ENCODE results near the gene EGFL8.

The EGFL8 gene

GRCh38 chr6:32164295-32164694, at the start of gene EGFL8:
EGFL8 (plus strand) TSS chr6:32164595; CDS start chr6:32166166, 1,571 bp downstream.
- no peak for DNase-seq (ENCODE audit: low read depth)
- no peak within 1 kb of the TSS for H3K4me3 ChIP-seq (ENCODE audit: low read depth, low read length)

GRCh38 chr6:32114796-32115195, 49.6 kb upstream of the EGFL8 start:
- no peak overlapping the region for H3K4me3 ChIP-seq (ENCODE audit: low read depth, low read length)
- no peak for DNase-seq (ENCODE audit: low read depth)

- H3K4me3 ChIP-seq (ENCODE audit: low read depth, low read length), result no peak overlapping the region
- no peak for DNase-seq (ENCODE audit: low read depth)
Measured at GRCh38 chr6:32115623-32116022, 48.8 kb upstream of the EGFL8 start.

GRCh38 chr6:32116674-32117073, 47.7 kb upstream of the EGFL8 start:
- H3K4me3 ChIP-seq (ENCODE audit: low read depth, low read length), result no peak overlapping the region
- no peak for DNase-seq (ENCODE audit: low read depth)

GRCh38 chr6:32117461-32117860, 46.9 kb upstream of the EGFL8 start:
- no peak for DNase-seq (ENCODE audit: low read depth)
- H3K4me3 ChIP-seq (ENCODE audit: low read depth, low read length), result no peak overlapping the region

- H3K4me3 ChIP-seq (ENCODE audit: low read depth, low read length), result no peak overlapping the region
- peak; percentile 59 for DNase-seq (ENCODE audit: low read depth)
Measured at GRCh38 chr6:32118782-32119628, 45.4 kb upstream of the EGFL8 start.

GRCh38 chr6:32120573-32121059, 43.8 kb upstream of the EGFL8 start:
- DNase-seq (ENCODE audit: low read depth), result no peak
- no peak overlapping the region for H3K4me3 ChIP-seq (ENCODE audit: low read depth, low read length)

- H3K4me3 ChIP-seq (ENCODE audit: low read depth, low read length), result no peak overlapping the region
- no peak for DNase-seq (ENCODE audit: low read depth)
Measured at GRCh38 chr6:32123681-32124080, 40.7 kb upstream of the EGFL8 start.

GRCh38 chr6:32126880-32127279, 37.5 kb upstream of the EGFL8 start:
- no peak for DNase-seq (ENCODE audit: low read depth)
- H3K4me3 ChIP-seq (ENCODE audit: low read depth, low read length), result peak overlapping the region; percentile 100

GRCh38 chr6:32127409-32127716, 37.0 kb upstream of the EGFL8 start:
- DNase-seq (ENCODE audit: low read depth), result no peak
- peak overlapping the region; percentile 100 for H3K4me3 ChIP-seq (ENCODE audit: low read depth, low read length)

GRCh38 chr6:32127717-32128592, 36.4 kb upstream of the EGFL8 start, which contains the start of gene ATF6B:
ATF6B (minus strand) TSS chr6:32128246; CDS start chr6:32128207, 39 bp downstream.
- peak; percentile 99 for DNase-seq (ENCODE audit: low read depth)
- H3K4me3 ChIP-seq (ENCODE audit: low read depth, low read length), result peak within 1 kb of the TSS; percentile 100

- H3K4me3 ChIP-seq (ENCODE audit: low read depth, low read length), result peak overlapping the region; percentile 80
- no peak for DNase-seq (ENCODE audit: low read depth)
Measured at GRCh38 chr6:32128751-32129296, 35.6 kb upstream of the EGFL8 start.

- DNase-seq (ENCODE audit: low read depth), result no peak
- peak overlapping the region; percentile 80 for H3K4me3 ChIP-seq (ENCODE audit: low read depth, low read length)
Measured at GRCh38 chr6:32129297-32130088, 34.9 kb upstream of the EGFL8 start.

GRCh38 chr6:32131439-32131948, 32.9 kb upstream of the EGFL8 start:
- H3K4me3 ChIP-seq (ENCODE audit: low read depth, low read length), result no peak overlapping the region
- DNase-seq (ENCODE audit: low read depth), result no peak

GRCh38 chr6:32132110-32132509, 32.3 kb upstream of the EGFL8 start:
- DNase-seq (ENCODE audit: low read depth), result no peak
- no peak overlapping the region for H3K4me3 ChIP-seq (ENCODE audit: low read depth, low read length)

GRCh38 chr6:32133786-32134185, 30.6 kb upstream of the EGFL8 start:
- H3K4me3 ChIP-seq (ENCODE audit: low read depth, low read length), result no peak overlapping the region
- DNase-seq (ENCODE audit: low read depth), result no peak

- no peak overlapping the region for H3K4me3 ChIP-seq (ENCODE audit: low read depth, low read length)
- DNase-seq (ENCODE audit: low read depth), result no peak
Measured at GRCh38 chr6:32137454-32137853, 26.9 kb upstream of the EGFL8 start.

- H3K4me3 ChIP-seq (ENCODE audit: low read depth, low read length), result no peak overlapping the region
- DNase-seq (ENCODE audit: low read depth), result no peak
Measured at GRCh38 chr6:32139590-32139989, 24.8 kb upstream of the EGFL8 start.

- no peak for DNase-seq (ENCODE audit: low read depth)
- no peak overlapping the region for H3K4me3 ChIP-seq (ENCODE audit: low read depth, low read length)
Measured at GRCh38 chr6:32140420-32141046, 23.9 kb upstream of the EGFL8 start.

Data from skeletal muscle cell (primary cell).